Liver (tissue), 3 donors: ENCODE measurements around the gene ANTXR1.

Experiments used
- ATF3 ChIP-seq: IDR thresholded peaks from 2 replicates; pipeline ENCODE4 v1.6.1; 2016; ENCODE audit warnings: antibody characterized with exemption
- FOXA1 ChIP-seq: IDR thresholded peaks from 2 replicates; pipeline ENCODE4 v1.6.1; 2016; ENCODE audit warnings: antibody characterized with exemption
- GABPA ChIP-seq, 2 donors: IDR thresholded peaks in 1 of 2; conservative IDR thresholded peaks in 1 of 2; 2 replicates each; pipeline ENCODE4 v1.6.1; 2016; ENCODE audit warnings: antibody characterized with exemption in 2 of 2, mild to moderate bottlenecking in 1 of 2, moderate library complexity in 1 of 2
- HNF4A ChIP-seq, 2 donors: conservative IDR thresholded peaks; 2 replicates each; pipeline ENCODE4 v1.6.1; 2016; ENCODE audit warnings: antibody characterized with exemption in 2 of 2, mild to moderate bottlenecking in 2 of 2
- JUND ChIP-seq, 2 donors: IDR thresholded peaks; 2 replicates each; pipeline ENCODE4 v1.6.1; 2016; ENCODE audit warnings: antibody characterized with exemption in 2 of 2
- RAD21 ChIP-seq, 2 donors: IDR thresholded peaks; 2 replicates each; pipeline ENCODE4 v1.6.1; 2016; ENCODE audit warnings: antibody characterized with exemption in 2 of 2, mild to moderate bottlenecking in 2 of 2
- RXRA ChIP-seq, 2 donors: IDR thresholded peaks; 2 replicates each; pipeline ENCODE4 v1.6.1; 2017 to 2018; ENCODE audit warnings: antibody characterized with exemption in 2 of 2, mild to moderate bottlenecking in 1 of 2
- SP1 ChIP-seq: IDR thresholded peaks from 2 replicates; pipeline ENCODE4 v1.6.1; 2018; ENCODE audit warnings: antibody characterized with exemption, mild to moderate bottlenecking
- TAF1 ChIP-seq: conservative IDR thresholded peaks from 2 replicates; pipeline ENCODE4 v1.6.1; 2016; ENCODE audit warnings: antibody characterized with exemption, mild to moderate bottlenecking
- YY1 ChIP-seq: IDR thresholded peaks from 2 replicates; pipeline ENCODE4 v1.6.1; 2016; ENCODE audit warnings: antibody characterized with exemption, mild to moderate bottlenecking
- ZBTB33 ChIP-seq: IDR thresholded peaks from 2 replicates; pipeline ENCODE4 v1.6.1; 2016; ENCODE audit warnings: antibody characterized with exemption
- TF ChIP-seq, protein P1 (sequence below): fragments of 150-350 bp; IDR thresholded peaks from 2 replicates; pipeline ENCODE4 v1.5.1; 2017; ENCODE audit warnings: improper control_type of control experiment, low read depth, low read length; ENCODE audit not compliant: missing input control
- TF ChIP-seq, protein P2 (sequence below): IDR thresholded peaks from 2 replicates; pipeline ENCODE4 v1.6.1; 2016; ENCODE audit warnings: antibody characterized with exemption
- TF ChIP-seq, protein P3 (sequence below): IDR thresholded peaks from 2 replicates; pipeline ENCODE4 v1.6.1; 2016; ENCODE audit warnings: antibody characterized with exemption, mild to moderate bottlenecking
- donor health status: healthy.
- donor health status: healthy.

DNA sequence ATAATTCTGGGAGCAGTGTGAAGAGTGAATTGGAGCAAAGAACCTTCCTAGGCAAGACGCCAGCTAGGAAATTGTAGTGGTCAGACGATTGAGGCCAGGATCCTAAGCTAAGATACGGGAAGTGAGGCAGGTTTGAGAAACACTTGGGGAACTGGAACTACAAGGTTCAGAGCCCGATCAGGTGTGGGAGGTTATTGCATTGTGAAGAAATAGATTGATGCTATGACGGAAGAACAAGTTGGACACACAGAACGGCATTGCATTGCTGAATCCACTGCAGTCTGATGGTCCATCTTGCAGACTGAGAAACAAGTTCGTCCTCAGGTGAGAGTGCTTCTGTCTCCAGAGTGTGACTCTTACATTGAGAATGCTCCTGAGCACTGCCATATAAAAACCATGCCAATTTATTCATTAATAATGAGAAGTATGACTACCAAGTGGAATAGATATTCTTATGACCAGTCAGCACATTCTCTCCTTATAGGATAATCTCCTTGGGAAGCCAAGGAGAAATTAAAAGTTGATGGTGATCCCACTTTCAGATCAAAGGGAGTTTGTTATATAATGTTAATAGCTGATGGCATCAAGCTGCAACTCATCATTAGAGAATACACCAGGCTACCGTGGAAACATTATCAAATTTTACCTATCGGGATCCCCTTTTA is 30.9 kb downstream of the ANTXR1 start:
- TF ChIP-seq, protein P1, sequence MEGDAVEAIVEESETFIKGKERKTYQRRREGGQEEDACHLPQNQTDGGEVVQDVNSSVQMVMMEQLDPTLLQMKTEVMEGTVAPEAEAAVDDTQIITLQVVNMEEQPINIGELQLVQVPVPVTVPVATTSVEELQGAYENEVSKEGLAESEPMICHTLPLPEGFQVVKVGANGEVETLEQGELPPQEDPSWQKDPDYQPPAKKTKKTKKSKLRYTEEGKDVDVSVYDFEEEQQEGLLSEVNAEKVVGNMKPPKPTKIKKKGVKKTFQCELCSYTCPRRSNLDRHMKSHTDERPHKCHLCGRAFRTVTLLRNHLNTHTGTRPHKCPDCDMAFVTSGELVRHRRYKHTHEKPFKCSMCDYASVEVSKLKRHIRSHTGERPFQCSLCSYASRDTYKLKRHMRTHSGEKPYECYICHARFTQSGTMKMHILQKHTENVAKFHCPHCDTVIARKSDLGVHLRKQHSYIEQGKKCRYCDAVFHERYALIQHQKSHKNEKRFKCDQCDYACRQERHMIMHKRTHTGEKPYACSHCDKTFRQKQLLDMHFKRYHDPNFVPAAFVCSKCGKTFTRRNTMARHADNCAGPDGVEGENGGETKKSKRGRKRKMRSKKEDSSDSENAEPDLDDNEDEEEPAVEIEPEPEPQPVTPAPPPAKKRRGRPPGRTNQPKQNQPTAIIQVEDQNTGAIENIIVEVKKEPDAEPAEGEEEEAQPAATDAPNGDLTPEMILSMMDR: no peak
- no peak for TF ChIP-seq SP1
- TF ChIP-seq, protein P2, sequence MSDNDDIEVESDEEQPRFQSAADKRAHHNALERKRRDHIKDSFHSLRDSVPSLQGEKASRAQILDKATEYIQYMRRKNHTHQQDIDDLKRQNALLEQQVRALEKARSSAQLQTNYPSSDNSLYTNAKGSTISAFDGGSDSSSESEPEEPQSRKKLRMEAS: no peak
- no peak for TF ChIP-seq RAD21 (IDR thresholded peaks at IDR 0.05)
- TF ChIP-seq RXRA (IDR thresholded peaks at IDR 0.05): no peak
- TF ChIP-seq GABPA (IDR thresholded peaks at IDR 0.05 in 1 of 2, conservative IDR thresholded peaks at IDR 0.05 in 1 of 2): no peak
- TF ChIP-seq, protein P3, sequence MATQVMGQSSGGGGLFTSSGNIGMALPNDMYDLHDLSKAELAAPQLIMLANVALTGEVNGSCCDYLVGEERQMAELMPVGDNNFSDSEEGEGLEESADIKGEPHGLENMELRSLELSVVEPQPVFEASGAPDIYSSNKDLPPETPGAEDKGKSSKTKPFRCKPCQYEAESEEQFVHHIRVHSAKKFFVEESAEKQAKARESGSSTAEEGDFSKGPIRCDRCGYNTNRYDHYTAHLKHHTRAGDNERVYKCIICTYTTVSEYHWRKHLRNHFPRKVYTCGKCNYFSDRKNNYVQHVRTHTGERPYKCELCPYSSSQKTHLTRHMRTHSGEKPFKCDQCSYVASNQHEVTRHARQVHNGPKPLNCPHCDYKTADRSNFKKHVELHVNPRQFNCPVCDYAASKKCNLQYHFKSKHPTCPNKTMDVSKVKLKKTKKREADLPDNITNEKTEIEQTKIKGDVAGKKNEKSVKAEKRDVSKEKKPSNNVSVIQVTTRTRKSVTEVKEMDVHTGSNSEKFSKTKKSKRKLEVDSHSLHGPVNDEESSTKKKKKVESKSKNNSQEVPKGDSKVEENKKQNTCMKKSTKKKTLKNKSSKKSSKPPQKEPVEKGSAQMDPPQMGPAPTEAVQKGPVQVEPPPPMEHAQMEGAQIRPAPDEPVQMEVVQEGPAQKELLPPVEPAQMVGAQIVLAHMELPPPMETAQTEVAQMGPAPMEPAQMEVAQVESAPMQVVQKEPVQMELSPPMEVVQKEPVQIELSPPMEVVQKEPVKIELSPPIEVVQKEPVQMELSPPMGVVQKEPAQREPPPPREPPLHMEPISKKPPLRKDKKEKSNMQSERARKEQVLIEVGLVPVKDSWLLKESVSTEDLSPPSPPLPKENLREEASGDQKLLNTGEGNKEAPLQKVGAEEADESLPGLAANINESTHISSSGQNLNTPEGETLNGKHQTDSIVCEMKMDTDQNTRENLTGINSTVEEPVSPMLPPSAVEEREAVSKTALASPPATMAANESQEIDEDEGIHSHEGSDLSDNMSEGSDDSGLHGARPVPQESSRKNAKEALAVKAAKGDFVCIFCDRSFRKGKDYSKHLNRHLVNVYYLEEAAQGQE: no peak
- TF ChIP-seq TAF1: no peak
- TF ChIP-seq YY1: no peak
- no peak for TF ChIP-seq JUND (IDR thresholded peaks at IDR 0.05)
- TF ChIP-seq ZBTB33: no peak
- no peak for TF ChIP-seq FOXA1
- no peak for TF ChIP-seq ATF3
- TF ChIP-seq HNF4A (conservative IDR thresholded peaks at IDR 0.05): no peak
